CD8-positive, alpha-beta memory T cell (primary cell): ENCODE measurements around the gene TMPRSS13. TPM values are rescaled to one million over a fixed set of nuclear protein-coding genes. Genes with fewer than 3 reads are reported as not detected.

Experiments used
- CTCF ChIA-PET: fragments of 350-600 bp; sonication (Branson Sonifier 250); formaldehyde crosslinking; loops from one replicate; lab custom pipeline; 2021; ENCODE audit warnings: antibody characterized with exemption; lab: Charles Lee
- POLR2A ChIA-PET: fragments of 350-600 bp; sonication (Branson Sonifier 250); formaldehyde crosslinking; loops from one replicate; lab custom pipeline; 2021; ENCODE audit warnings: antibody characterized with exemption; lab: Charles Lee
- DNase-seq, 5 donors: peaks; one replicate each; pipeline versions ENCODE4 v3.0.0 to v3.0.0-alpha.2; 2020 to 2022; ENCODE audit warnings: mixed read lengths in 1 of 5
- H3K27ac ChIP-seq: one replicate; pipeline ENCODE4 v1.7.0; 2013; ENCODE audit warnings: low read depth, mild to moderate bottlenecking, low read length, moderate library complexity
- H3K27me3 ChIP-seq: 2 replicates; pipeline ENCODE4 v1.7.0; 2013; ENCODE audit warnings: low read length, mild to moderate bottlenecking; ENCODE audit not compliant: insufficient read depth, poor library complexity, severe bottlenecking
- H3K36me3 ChIP-seq: 2 replicates; pipeline ENCODE4 v1.7.0; 2013; ENCODE audit warnings: mild to moderate bottlenecking, low read length, moderate library complexity; ENCODE audit not compliant: insufficient read depth
- H3K4me1 ChIP-seq: 2 replicates; pipeline ENCODE4 v1.7.0; 2013; ENCODE audit warnings: mild to moderate bottlenecking, low read length, moderate library complexity; ENCODE audit not compliant: insufficient read depth
- H3K4me3 ChIP-seq: 2 replicates; pipeline ENCODE4 v1.7.0; 2013; ENCODE audit warnings: mild to moderate bottlenecking, low read length
- H3K9me3 ChIP-seq: 2 replicates; pipeline ENCODE4 v1.7.0; 2013; ENCODE audit warnings: mild to moderate bottlenecking, low read length
- H3K27ac Mint-ChIP-seq, 8 donors: one replicate each; pipeline ENCODE4 v1.8.0; 2020 to 2021; ENCODE audit warnings: mixed read lengths in 8 of 8, mild to moderate bottlenecking in 6 of 8, inconsistent platforms in 3 of 8, moderate library complexity in 3 of 8
- H3K27me3 Mint-ChIP-seq, 2 donors: one replicate each; pipeline ENCODE4 v1.8.0; 2020 to 2021; ENCODE audit warnings: mixed read lengths in 2 of 2, mild to moderate bottlenecking in 1 of 2, moderate library complexity in 1 of 2
- H3K36me3 Mint-ChIP-seq, 3 donors: one replicate each; pipeline ENCODE4 v1.8.0; 2020 to 2021; ENCODE audit warnings: mixed read lengths in 3 of 3, inconsistent platforms in 1 of 3, mild to moderate bottlenecking in 1 of 3
- H3K4me1 Mint-ChIP-seq, 3 donors: one replicate each; pipeline ENCODE4 v1.8.0; 2020 to 2021; ENCODE audit warnings: mixed read lengths in 3 of 3, inconsistent platforms in 1 of 3, mild to moderate bottlenecking in 1 of 3
- H3K4me3 Mint-ChIP-seq, 7 donors: one replicate each; pipeline ENCODE4 v1.8.0; 2020 to 2021; ENCODE audit warnings: mixed read lengths in 7 of 7, mild to moderate bottlenecking in 6 of 7, moderate library complexity in 4 of 7, inconsistent platforms in 2 of 7
- H3K9me3 Mint-ChIP-seq, 5 donors: one replicate each; pipeline ENCODE4 v1.8.0; 2020 to 2022; ENCODE audit warnings: mixed read lengths in 5 of 5, mild to moderate bottlenecking in 3 of 5, moderate library complexity in 2 of 5, inconsistent platforms in 1 of 5
- polyA plus RNA-seq: library from polyadenylated mRNA; unstranded; fragments of 300-500 nt; fragmentation: Illumina TruSeq; gene quantifications from one replicate; pipeline ENCODE4 v1.2.3, GENCODE V29; 2021
- total RNA-seq, 2 experiments: library from RNA; stranded (reverse); gene quantifications; one replicate each; pipeline ENCODE4 v1.2.3, GENCODE V29; 2021

The TMPRSS13 gene
- total and polyA plus RNA-seq, 3 experiments from 2014 or later, result 1.4 to 1.5 (median 1.5) TPM

DNA sequence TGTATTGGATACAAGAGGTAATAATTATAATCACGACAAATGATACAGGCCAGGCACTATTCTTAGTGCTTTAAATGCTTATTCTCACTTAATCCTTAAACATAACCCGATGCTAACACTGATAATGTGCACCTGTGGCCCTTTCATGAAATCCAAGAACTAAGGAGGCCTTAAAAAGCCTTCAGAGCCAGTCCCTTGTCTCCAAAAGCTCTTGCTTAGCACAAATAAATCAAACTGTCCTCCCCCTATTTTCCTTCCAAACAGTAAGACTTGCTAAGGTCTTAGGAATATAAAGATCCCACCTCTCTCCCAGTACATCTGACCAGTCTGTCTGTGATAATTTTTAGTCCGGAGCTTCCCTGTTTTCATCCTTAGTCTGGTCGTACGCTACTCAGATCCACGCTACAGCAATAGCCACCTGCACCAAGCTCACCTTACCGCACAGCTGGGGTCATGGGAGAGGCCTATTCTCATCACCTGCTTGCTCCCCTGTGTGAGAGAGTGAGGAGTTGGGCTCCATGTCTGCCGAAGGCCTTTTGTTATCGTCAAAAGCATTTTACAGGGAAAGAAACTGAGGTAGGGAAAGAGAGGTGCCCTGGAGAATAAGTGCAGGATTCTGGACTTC, 69.6 kb downstream of the TMPRSS13 start:
- POLR2A ChIA-PET, result no interaction called here
- CTCF ChIA-PET, result interaction anchor here (0.9 to 1.4 kb wide), 3 partner anchors 42 to 91 kb away, joined by 3 to 5 read pairs (median 4); no protein-coding TSS in a partner anchor

DNA sequence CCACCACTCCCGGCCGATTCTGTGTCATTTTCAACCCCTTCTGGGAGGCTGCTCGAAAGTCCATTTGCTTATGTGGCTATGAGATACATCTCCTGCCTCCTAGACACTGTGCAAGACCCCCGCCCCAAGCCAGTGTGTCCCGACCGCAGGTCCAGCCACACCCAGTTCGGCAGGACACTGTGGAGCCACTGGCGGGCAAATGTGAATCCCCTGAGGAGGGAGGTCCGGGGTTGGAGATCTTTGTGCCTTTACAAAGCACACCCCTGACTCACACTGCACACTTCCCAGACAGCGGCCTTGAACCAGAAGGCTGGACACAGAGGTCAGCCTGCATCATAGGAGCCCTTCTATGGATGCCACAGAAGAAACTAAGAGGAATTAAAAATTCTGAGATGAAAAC, 70.1 kb downstream of the TMPRSS13 start:
- Mint-ChIP-seq H3K4me3 (no peak overlapping the region), H3K27me3 (peaks cover 6 to 26% of the 10 kb centered on the region in 2 donors), H3K9me3 (no peaks in the 10 kb centered on the region), H3K36me3 (peaks cover 0 to 2% (median 0%) of the 10 kb centered on the region in 3 donors), H3K4me1 (no peaks in the 10 kb centered on the region), H3K27ac (no peak overlapping the region)
- Histone ChIP-seq H3K4me1 (no peaks in the 10 kb centered on the region), H3K27me3 (no peaks in the 10 kb centered on the region), H3K9me3 (no peaks in the 10 kb centered on the region), H3K4me3 (no peak overlapping the region), H3K36me3 (no peaks in the 10 kb centered on the region), H3K27ac (no peak overlapping the region)
- DNase-seq, result no peak
- POLR2A ChIA-PET, result no interaction called here
- CTCF ChIA-PET, result interaction anchor here (0.9 kb wide), 1 partner anchor 91 kb away, joined by 3 read pairs; no protein-coding TSS in a partner anchor

More for the DNA sequence above, 69.6 kb downstream of the TMPRSS13 start:
- no peaks in the 10 kb centered on the region for H3K36me3 ChIP-seq
- H3K9me3 Mint-ChIP-seq, result no peaks in the 10 kb centered on the region
- no peaks in the 10 kb centered on the region for H3K27me3 ChIP-seq
- no peaks in the 10 kb centered on the region for H3K4me1 ChIP-seq
- H3K27ac Mint-ChIP-seq, result no peak overlapping the region
- no peak for DNase-seq
- no peak overlapping the region for H3K4me3 ChIP-seq
- no peak overlapping the region for H3K27ac ChIP-seq
- peaks cover 0 to 2% (median 0%) of the 10 kb centered on the region in 3 donors for H3K36me3 Mint-ChIP-seq
- H3K4me3 Mint-ChIP-seq, result no peak overlapping the region
- no peaks in the 10 kb centered on the region for H3K4me1 Mint-ChIP-seq
- H3K9me3 ChIP-seq, result no peaks in the 10 kb centered on the region
- H3K27me3 Mint-ChIP-seq, result peaks cover 3 to 23% of the 10 kb centered on the region in 2 donors

DNA sequence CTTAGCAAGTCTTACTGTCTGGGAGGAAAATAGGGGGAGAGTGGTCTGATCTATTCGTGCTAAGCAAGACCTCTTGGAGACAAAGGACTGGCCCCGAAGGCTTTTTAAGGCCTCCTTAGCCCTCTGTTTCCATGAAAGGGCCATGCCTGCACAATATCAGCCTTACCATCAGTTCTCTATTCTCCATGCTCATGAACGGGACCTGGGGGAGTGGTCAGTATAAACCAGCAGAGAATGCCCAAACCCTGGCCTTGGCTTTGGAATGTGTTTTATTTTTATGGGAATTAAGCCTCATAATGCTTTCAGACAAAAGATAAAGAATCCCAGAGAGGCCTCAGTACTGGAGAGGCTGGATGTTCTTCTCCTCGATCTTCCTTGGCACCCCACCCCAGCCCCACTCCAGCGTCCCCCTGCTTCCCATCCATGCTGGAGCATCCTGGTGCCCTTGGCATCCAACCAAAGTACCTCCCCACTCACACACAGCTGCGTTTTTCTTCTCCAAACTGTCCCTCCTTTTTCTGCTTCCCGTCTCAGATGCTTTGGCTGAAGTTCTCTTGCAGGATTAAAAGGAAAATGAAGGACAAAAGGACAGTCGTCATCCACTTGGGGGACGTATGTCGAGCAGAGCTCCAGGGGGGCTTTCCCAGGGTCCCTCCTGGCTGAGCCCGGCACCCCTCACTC, 71.3 kb downstream of the TMPRSS13 start:
- Histone ChIP-seq H3K9me3 (no peaks in the 10 kb centered on the region), H3K36me3 (no peaks in the 10 kb centered on the region), H3K4me3 (no peak overlapping the region), H3K4me1 (no peaks in the 10 kb centered on the region), H3K27ac (no peak overlapping the region), H3K27me3 (no peaks in the 10 kb centered on the region)
- Mint-ChIP-seq H3K9me3 (peaks cover 0 to 3% (median 0%) of the 10 kb centered on the region in 5 donors), H3K36me3 (peaks cover 0 to 3% (median 3%) of the 10 kb centered on the region in 3 donors), H3K4me1 (no peaks in the 10 kb centered on the region), H3K4me3 (no peak overlapping the region), H3K27ac (no peak overlapping the region), H3K27me3 (peaks cover 6 to 28% of the 10 kb centered on the region in 2 donors)
- DNase-seq, result no peak
- ChIA-PET POLR2A (no interaction called here), CTCF (no interaction called here)

DNA sequence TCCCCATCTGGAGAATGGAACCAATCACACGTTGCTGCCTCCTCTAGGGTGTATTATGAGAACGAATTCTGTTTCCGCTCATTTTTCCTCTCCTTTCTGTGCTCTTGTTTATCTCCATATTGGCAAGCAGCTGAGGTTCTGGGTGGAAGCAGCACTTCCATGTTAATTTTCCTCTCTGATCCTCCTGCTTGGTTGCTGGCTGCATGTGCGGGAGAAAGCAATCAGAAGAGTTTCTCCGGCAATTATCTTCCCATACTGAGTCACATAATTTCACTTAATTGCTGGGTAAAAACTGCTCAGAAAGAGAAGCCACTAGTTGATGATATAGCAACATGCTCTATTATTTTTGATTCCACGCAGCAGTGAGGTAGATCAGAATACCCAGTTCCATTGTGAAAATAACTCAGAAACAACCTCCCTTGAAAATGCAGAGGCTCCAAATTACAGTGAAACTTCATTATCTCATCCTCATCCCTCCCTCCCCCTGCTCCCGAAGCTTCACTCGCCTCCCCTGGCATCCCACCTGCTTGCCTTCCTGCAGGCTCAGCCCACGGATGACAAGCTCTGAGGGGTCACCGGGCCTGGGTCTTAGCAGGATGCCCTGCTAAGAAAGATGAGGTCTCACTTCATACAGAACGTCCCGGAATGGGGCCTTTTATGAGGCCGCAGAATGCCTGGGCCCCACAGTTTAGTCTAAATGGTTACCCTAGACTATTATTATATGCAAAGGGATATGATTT, 73.1 kb downstream of the TMPRSS13 start:
- H3K36me3 ChIP-seq, result no peaks in the 10 kb centered on the region
- DNase-seq, result no peak
- POLR2A ChIA-PET, result no interaction called here
- H3K27me3 ChIP-seq, result no peaks in the 10 kb centered on the region
- Mint-ChIP-seq H3K27ac (peak overlapping the region in 1 of 8 donors; percentile 55), H3K9me3 (peaks cover 0 to 8% (median 0%) of the 10 kb centered on the region in 5 donors), H3K4me1 (no peaks in the 10 kb centered on the region), H3K36me3 (peaks cover 0 to 6% (median 3%) of the 10 kb centered on the region in 3 donors), H3K4me3 (no peak overlapping the region), H3K27me3 (peaks cover 9 to 34% of the 10 kb centered on the region in 2 donors)
- CTCF ChIA-PET, result interaction anchor here (1.0 kb wide), 1 partner anchor 430 kb away, joined by 3 read pairs; no protein-coding TSS in a partner anchor
- no peaks in the 10 kb centered on the region for H3K4me1 ChIP-seq
- no peak overlapping the region for H3K27ac ChIP-seq
- H3K4me3 ChIP-seq, result no peak overlapping the region
- H3K9me3 ChIP-seq, result no peaks in the 10 kb centered on the region

DNA sequence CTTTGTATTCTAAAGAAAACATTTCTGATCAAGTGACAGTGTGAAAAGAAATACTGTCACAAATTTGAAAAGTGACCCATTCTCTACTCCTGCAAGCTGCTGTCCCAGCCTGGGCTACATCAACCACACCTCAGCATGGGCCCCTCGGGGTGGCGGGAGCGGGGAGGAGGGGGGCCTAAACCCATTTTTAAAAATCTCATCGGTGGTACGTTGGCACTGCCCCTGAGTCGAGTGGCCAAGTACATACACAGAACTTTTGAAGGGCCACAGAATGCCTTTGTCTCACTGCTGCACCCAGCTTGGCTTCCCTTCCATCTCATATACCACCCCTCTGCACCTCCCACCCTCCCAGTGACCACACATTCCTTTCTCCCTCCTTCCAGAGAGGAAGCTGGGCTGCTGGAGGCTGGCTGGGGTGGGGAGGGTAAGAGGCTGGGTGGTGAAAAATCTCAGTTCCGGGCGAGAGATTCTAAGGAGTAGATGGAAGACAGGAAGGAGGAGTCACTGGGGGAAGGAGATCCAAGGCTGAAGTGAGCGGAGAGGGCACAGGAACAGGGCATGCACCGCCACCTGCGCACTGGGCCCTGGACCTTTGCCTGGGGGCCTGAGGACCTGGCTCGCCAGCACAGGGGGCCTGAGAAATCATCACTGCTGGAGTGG, 73.9 kb downstream of the TMPRSS13 start:
- H3K4me3 ChIP-seq, result no peak overlapping the region
- Mint-ChIP-seq H3K27me3 (peaks cover 9 to 30% of the 10 kb centered on the region in 2 donors), H3K36me3 (peaks cover 0 to 6% (median 3%) of the 10 kb centered on the region in 3 donors), H3K27ac (no peak overlapping the region), H3K4me3 (no peak overlapping the region), H3K9me3 (peaks cover 0 to 8% (median 0%) of the 10 kb centered on the region in 5 donors), H3K4me1 (peaks cover 1 to 2% (median 1%) of the 10 kb centered on the region in 3 donors)
- ChIA-PET POLR2A (no interaction called here), CTCF (interaction anchor here (1.3 to 1.4 kb wide), 2 partner anchors 91 to 198 kb away, joined by 4 read pairs; no protein-coding TSS in a partner anchor)
- no peaks in the 10 kb centered on the region for H3K27me3 ChIP-seq
- no peaks in the 10 kb centered on the region for H3K4me1 ChIP-seq
- H3K36me3 ChIP-seq, result no peaks in the 10 kb centered on the region
- no peak for DNase-seq
- H3K27ac ChIP-seq, result no peak overlapping the region
- no peaks in the 10 kb centered on the region for H3K9me3 ChIP-seq

DNA sequence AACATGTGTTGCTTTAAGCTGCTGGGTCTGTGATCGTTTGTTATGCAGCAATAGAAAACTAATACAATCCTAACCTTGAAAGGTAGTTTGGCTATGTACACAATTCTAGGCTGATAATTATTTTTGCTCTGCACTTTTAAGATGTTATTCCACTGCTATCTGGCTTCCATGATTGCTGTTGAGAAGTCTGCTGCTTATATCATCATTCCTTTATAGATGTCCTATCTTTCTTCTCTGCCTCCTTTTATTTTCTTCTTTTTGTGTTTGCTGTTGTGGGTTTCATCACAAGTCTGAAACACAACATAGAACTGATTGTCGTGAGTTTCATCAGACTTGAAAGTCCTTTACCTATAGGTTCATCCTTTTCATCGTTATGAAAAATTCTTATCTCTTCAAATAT, 76.9 kb downstream of the TMPRSS13 start:
- Histone ChIP-seq H3K27ac (no peak overlapping the region), H3K9me3 (no peaks in the 10 kb centered on the region), H3K36me3 (no peaks in the 10 kb centered on the region), H3K4me3 (no peak overlapping the region), H3K4me1 (no peaks in the 10 kb centered on the region), H3K27me3 (no peaks in the 10 kb centered on the region)
- Mint-ChIP-seq H3K4me1 (peaks cover 9 to 10% (median 9%) of the 10 kb centered on the region in 3 donors), H3K4me3 (no peak overlapping the region), H3K9me3 (peaks cover 0 to 8% (median 0%) of the 10 kb centered on the region in 5 donors), H3K27me3 (peaks cover 7 to 30% of the 10 kb centered on the region in 2 donors), H3K36me3 (peaks cover 0 to 6% (median 3%) of the 10 kb centered on the region in 3 donors), H3K27ac (peak overlapping the region in 1 of 8 donors; percentile 70)
- POLR2A ChIA-PET, result no interaction called here
- CTCF ChIA-PET, result interaction anchor here (1.3 to 1.8 kb wide), 2 partner anchors 45 to 95 kb away, joined by 4 to 9 read pairs; no protein-coding TSS in a partner anchor
- no peak for DNase-seq

DNA sequence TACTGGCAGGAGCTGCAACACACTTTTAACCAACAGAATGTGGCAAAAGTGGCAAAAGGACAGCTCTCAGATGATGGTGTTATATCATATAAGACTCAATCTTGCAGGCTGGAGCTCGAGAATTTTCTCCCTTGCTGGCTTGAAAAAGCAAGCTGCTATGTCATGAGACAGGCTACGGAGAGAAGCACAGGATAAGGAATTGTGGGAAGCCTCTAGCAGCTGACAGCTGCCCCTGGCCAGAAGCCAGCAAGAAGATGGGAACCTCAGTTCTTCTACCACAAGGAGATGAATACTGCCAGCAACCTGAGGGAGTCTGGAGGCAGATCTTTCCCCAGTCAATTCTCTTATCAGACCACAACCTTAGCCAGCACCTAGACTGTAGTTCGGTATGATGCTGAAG, 77.3 kb downstream of the TMPRSS13 start:
- Mint-ChIP-seq H3K4me3 (no peak overlapping the region), H3K36me3 (peaks cover 0 to 6% (median 2%) of the 10 kb centered on the region in 3 donors), H3K4me1 (peaks cover 9 to 10% (median 9%) of the 10 kb centered on the region in 3 donors), H3K27me3 (peaks cover 7 to 26% of the 10 kb centered on the region in 2 donors), H3K9me3 (peaks cover 0 to 8% (median 0%) of the 10 kb centered on the region in 5 donors), H3K27ac (peak overlapping the region in 1 of 8 donors; percentile 17)
- Histone ChIP-seq H3K27ac (no peak overlapping the region), H3K4me1 (no peaks in the 10 kb centered on the region), H3K36me3 (no peaks in the 10 kb centered on the region), H3K9me3 (no peaks in the 10 kb centered on the region), H3K27me3 (no peaks in the 10 kb centered on the region), H3K4me3 (no peak overlapping the region)
- DNase-seq, result no peak
- ChIA-PET POLR2A (no interaction called here), CTCF (interaction anchor here (1.3 to 1.8 kb wide), 2 partner anchors 44 to 95 kb away, joined by 4 to 9 read pairs; no protein-coding TSS in a partner anchor)
